Fibroblast of the aortic adventitia (primary cell): ENCODE data around the gene GFM1. TPM values are rescaled to one million over a fixed set of nuclear protein-coding genes. Genes with fewer than 3 reads are reported as not detected.
A peak's percentile ranks its signal among the peaks of the same experiment; 100 is the strongest.

Experiments
- DNase-seq: peaks from one replicate; pipeline ENCODE4 v3.0.0-alpha.2; 2010; ENCODE audit warnings: low read depth
- H3K4me3 ChIP-seq: 2 replicates; pipeline ENCODE4 v1.5.1; 2011; ENCODE audit warnings: low read depth, mild to moderate bottlenecking, control low read depth, low read length, moderate library complexity
- total RNA-seq: library from RNA; depleted of rRNA; stranded (reverse); fragments of >200 nt; gene quantifications from 2 replicates; pipeline ENCODE4 v1.2.3, GENCODE V29; 2012; ENCODE audit warnings: low replicate concordance
- TF ChIP-seq, protein P1 (sequence below): IDR thresholded peaks from 2 replicates; pipeline ENCODE4 v1.5.1; 2011; ENCODE audit warnings: mild to moderate bottlenecking, low read length, control low read depth, inconsistent platforms; ENCODE audit not compliant: insufficient read depth

Gene GFM1
- total RNA-seq, 1 donor = 49.4 TPM

GRCh38 chr3:158723991-158724390 is 79.7 kb downstream of the GFM1 start:
- no peak overlapping the region for H3K4me3 ChIP-seq
- DNase-seq = no peak
- TF ChIP-seq, protein P1, sequence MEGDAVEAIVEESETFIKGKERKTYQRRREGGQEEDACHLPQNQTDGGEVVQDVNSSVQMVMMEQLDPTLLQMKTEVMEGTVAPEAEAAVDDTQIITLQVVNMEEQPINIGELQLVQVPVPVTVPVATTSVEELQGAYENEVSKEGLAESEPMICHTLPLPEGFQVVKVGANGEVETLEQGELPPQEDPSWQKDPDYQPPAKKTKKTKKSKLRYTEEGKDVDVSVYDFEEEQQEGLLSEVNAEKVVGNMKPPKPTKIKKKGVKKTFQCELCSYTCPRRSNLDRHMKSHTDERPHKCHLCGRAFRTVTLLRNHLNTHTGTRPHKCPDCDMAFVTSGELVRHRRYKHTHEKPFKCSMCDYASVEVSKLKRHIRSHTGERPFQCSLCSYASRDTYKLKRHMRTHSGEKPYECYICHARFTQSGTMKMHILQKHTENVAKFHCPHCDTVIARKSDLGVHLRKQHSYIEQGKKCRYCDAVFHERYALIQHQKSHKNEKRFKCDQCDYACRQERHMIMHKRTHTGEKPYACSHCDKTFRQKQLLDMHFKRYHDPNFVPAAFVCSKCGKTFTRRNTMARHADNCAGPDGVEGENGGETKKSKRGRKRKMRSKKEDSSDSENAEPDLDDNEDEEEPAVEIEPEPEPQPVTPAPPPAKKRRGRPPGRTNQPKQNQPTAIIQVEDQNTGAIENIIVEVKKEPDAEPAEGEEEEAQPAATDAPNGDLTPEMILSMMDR = no peak

DNA sequence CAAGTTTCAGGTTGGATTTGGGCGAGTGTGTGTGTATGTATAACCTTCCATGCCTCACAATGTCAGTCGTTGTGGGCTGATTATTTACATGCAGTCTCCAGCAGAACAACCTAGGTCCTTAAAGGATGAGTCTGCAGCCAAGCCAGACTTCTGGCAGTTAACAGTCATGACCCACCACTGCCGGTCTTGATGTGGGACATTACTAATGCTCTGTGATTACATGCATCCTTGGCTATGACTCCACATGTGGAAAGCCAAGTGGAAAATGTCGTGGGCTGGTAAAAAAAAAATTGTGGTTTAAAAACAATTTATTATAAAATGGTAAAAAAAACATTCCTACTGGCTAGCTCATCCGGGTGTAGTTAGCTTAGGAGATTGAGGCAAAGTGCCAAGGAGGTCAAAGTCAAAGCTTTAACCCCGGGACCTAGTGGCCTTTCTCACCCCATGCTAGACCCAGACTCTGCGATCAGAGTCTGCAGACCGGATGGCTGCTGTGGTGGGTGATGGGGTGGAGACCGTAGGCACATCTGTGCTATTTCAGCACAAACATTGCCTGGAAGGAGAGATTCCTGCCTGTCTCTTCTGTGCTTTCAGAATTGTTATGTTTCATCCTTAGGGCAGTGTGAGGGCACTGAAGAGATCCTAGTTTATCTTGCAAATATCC is 81.2 kb downstream of the GFM1 start:
- TF ChIP-seq, protein P1 = no peak
- DNase-seq = peak; percentile 99
- H3K4me3 ChIP-seq = no peak overlapping the region

GRCh38 chr3:158727206-158728060 is 83.1 kb downstream of the GFM1 start:
- DNase-seq = peak; percentile 92
- TF ChIP-seq, protein P1 = peak; percentile 82

GRCh38 chr3:158728061-158728377 is 83.7 kb downstream of the GFM1 start:
- no peak for DNase-seq
- TF ChIP-seq, protein P1 = no peak
- no peak overlapping the region for H3K4me3 ChIP-seq

More at GRCh38 chr3:158727206-158728060, 83.1 kb downstream of the GFM1 start:
- H3K4me3 ChIP-seq = no peak overlapping the region

DNA sequence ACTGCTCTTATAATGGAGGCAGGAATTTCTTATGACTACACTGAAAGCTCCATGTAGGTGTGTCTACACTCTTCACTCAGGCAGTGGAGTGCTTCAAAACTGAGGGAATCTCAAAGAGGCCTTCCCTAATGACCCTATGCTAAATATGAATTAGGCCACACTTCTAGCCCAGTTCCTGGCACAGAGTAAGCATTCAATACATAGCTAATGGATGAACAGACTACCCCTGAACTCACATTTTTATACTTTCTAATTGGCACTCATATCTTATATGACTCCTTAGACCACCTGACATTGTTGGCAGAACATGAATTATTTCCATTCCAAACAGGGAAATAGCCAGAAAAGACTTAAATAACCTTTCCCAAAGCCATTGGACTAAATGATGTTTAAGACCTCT is 84.5 kb downstream of the GFM1 start:
- TF ChIP-seq, protein P1 = no peak
- H3K4me3 ChIP-seq = no peak overlapping the region
- DNase-seq = peak; percentile 75

DNA sequence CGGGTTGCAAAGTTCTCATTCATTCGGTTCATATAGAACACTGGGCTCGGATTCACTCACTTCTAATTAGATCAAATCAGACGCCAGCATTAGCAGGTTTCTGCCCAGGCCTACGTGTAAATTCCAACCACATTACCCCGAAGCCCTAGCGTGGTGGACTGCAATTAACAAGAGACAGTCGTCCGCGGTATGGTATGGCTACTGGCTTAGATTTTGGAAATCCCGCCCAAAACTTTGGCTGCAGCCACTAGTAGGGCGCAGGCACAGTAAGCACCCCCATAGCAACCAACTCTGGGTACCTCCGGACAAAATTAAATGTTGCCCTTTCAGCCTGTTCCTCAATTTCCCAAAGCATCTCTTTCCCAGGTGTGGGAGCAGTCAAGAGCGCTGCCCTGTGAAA is 87.2 kb downstream of the GFM1 start:
- DNase-seq = no peak
- peak overlapping the region; percentile 69 for H3K4me3 ChIP-seq
- TF ChIP-seq, protein P1 = no peak
